ENCODE measurements around the gene RPP25L.

Gene RPP25L

GRCh38 chr9:34568774-34569173 lies 43.1 kb downstream of the RPP25L start:
- Histone ChIP-seq H3K36me3 (ENCODE audit: control insufficient read depth, low read length) (no peaks in the 10 kb centered on the region), H3K9me3 (ENCODE audit: control insufficient read depth, insufficient read depth, low read length) (no peaks in the 10 kb centered on the region), H3K4me3 (ENCODE audit: low read length) (no peak overlapping the region), H3K27ac (ENCODE audit: low read depth, low read length) (no peak overlapping the region), H3K79me2 (ENCODE audit: control insufficient read depth, low read length) (no peaks in the 10 kb centered on the region), H3K4me1 (ENCODE audit: control insufficient read depth, low read length) (no peaks in the 10 kb centered on the region), H3K27me3 (ENCODE audit: control insufficient read depth, low read length) (peaks cover 29% of the 10 kb centered on the region), H4K20me1 (ENCODE audit: control insufficient read depth, insufficient read depth, low read depth, low read length) (no peaks in the 10 kb centered on the region; the same call in 1 of the 2 replicates), H3K9me2 (replicated peaks; ENCODE audit: control insufficient read depth, low read length) (no peaks in the 10 kb centered on the region), H3K4me2 (ENCODE audit: low read length) (no peak overlapping the region), H3F3A (ENCODE audit: control insufficient read depth, insufficient read depth) (no peaks in the 10 kb centered on the region)
- TF ChIP-seq, protein P1, sequence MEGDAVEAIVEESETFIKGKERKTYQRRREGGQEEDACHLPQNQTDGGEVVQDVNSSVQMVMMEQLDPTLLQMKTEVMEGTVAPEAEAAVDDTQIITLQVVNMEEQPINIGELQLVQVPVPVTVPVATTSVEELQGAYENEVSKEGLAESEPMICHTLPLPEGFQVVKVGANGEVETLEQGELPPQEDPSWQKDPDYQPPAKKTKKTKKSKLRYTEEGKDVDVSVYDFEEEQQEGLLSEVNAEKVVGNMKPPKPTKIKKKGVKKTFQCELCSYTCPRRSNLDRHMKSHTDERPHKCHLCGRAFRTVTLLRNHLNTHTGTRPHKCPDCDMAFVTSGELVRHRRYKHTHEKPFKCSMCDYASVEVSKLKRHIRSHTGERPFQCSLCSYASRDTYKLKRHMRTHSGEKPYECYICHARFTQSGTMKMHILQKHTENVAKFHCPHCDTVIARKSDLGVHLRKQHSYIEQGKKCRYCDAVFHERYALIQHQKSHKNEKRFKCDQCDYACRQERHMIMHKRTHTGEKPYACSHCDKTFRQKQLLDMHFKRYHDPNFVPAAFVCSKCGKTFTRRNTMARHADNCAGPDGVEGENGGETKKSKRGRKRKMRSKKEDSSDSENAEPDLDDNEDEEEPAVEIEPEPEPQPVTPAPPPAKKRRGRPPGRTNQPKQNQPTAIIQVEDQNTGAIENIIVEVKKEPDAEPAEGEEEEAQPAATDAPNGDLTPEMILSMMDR (IDR thresholded peaks at IDR 0.05; ENCODE audit: low read depth, low read length, poor library complexity, severe bottlenecking) = no peak
- TF ChIP-seq EZH2phosphoT487 (IDR thresholded peaks at IDR 0.05; ENCODE audit: borderline replicate concordance, low read length) = no peak

DNA sequence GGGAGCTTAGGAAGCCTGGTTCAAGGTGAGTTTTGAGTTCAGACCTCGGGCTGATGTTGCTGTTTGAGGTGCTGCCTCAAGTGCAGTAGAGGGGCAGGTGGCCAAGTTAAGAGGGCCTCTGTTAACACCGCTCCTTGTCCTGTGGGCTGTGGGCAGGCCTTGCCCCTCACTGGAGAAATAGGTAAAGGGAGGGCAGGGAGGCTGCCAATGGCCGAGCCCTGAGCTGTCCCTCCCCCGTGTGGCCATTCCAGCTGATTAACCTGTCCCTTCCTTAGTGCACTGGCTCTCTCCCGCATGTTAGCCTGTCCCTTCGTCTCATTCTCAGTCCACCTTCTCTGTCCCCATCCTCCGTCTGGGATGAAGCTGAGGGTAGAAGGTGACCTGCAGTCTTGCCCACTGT lies 43.8 kb downstream of the RPP25L start:
- Histone ChIP-seq H3K79me2 (ENCODE audit: control insufficient read depth, low read length) (no peaks in the 10 kb centered on the region), H3K4me1 (ENCODE audit: control insufficient read depth, low read length) (no peaks in the 10 kb centered on the region), H3K27me3 (ENCODE audit: control insufficient read depth, low read length) (peaks cover 31% of the 10 kb centered on the region), H3K36me3 (ENCODE audit: control insufficient read depth, low read length) (no peaks in the 10 kb centered on the region), H4K20me1 (ENCODE audit: control insufficient read depth, insufficient read depth, low read depth, low read length) (no peaks in the 10 kb centered on the region; the same call in 1 of the 2 replicates), H3K4me2 (ENCODE audit: low read length) (no peak overlapping the region), H3F3A (ENCODE audit: control insufficient read depth, insufficient read depth) (no peaks in the 10 kb centered on the region), H3K9me3 (ENCODE audit: control insufficient read depth, insufficient read depth, low read length) (no peaks in the 10 kb centered on the region), H3K9me2 (replicated peaks; ENCODE audit: control insufficient read depth, low read length) (no peaks in the 10 kb centered on the region), H3K4me3 (ENCODE audit: low read length) (no peak overlapping the region), H3K27ac (ENCODE audit: low read depth, low read length) (no peak overlapping the region)
- TF ChIP-seq, protein P1 (IDR thresholded peaks at IDR 0.05; ENCODE audit: low read depth, low read length, poor library complexity, severe bottlenecking) = no peak

DNA sequence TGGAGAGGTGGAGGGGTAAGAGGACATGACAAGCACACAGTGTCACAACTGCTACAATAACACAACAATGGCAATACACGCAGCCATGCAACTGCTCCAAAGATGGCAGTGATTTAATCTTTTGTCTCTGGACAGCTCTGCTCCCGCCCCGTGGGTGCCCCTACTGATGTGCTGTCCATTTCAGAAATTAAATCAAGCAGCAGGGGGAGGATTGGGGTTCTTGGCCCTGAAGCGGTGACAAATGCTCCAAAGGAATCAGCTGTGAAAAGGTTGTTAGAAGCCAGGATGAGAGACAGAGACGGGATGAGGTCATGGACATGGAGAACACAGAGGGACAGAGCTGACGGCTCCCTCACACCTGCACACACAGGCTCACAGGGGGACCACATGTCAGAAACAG lies 44.9 kb downstream of the RPP25L start:
- Histone ChIP-seq H3K4me1 (ENCODE audit: control insufficient read depth, low read length) (no peaks in the 10 kb centered on the region), H3K27me3 (ENCODE audit: control insufficient read depth, low read length) (peaks cover 31% of the 10 kb centered on the region), H3K79me2 (ENCODE audit: control insufficient read depth, low read length) (no peaks in the 10 kb centered on the region), H3K9me2 (replicated peaks; ENCODE audit: control insufficient read depth, low read length) (no peaks in the 10 kb centered on the region), H4K20me1 (ENCODE audit: control insufficient read depth, insufficient read depth, low read depth, low read length) (no peaks in the 10 kb centered on the region; the same call in 1 of the 2 replicates), H3K36me3 (ENCODE audit: control insufficient read depth, low read length) (no peaks in the 10 kb centered on the region), H3K27ac (ENCODE audit: low read depth, low read length) (no peak overlapping the region), H3K9me3 (ENCODE audit: control insufficient read depth, insufficient read depth, low read length) (peaks cover 2% of the 10 kb centered on the region; the same call in 1 of the 2 replicates), H3K4me2 (ENCODE audit: low read length) (no peak overlapping the region), H3K4me3 (ENCODE audit: low read length) (no peak overlapping the region), H3F3A (ENCODE audit: control insufficient read depth, insufficient read depth) (no peaks in the 10 kb centered on the region)
- TF ChIP-seq, protein P1 (IDR thresholded peaks at IDR 0.05; ENCODE audit: low read depth, low read length, poor library complexity, severe bottlenecking) = no peak
- no peak for TF ChIP-seq EZH2phosphoT487 (IDR thresholded peaks at IDR 0.05; ENCODE audit: borderline replicate concordance, low read length)
